ENCODE results near the gene TXNL4A.

Gene TXNL4A

DNA sequence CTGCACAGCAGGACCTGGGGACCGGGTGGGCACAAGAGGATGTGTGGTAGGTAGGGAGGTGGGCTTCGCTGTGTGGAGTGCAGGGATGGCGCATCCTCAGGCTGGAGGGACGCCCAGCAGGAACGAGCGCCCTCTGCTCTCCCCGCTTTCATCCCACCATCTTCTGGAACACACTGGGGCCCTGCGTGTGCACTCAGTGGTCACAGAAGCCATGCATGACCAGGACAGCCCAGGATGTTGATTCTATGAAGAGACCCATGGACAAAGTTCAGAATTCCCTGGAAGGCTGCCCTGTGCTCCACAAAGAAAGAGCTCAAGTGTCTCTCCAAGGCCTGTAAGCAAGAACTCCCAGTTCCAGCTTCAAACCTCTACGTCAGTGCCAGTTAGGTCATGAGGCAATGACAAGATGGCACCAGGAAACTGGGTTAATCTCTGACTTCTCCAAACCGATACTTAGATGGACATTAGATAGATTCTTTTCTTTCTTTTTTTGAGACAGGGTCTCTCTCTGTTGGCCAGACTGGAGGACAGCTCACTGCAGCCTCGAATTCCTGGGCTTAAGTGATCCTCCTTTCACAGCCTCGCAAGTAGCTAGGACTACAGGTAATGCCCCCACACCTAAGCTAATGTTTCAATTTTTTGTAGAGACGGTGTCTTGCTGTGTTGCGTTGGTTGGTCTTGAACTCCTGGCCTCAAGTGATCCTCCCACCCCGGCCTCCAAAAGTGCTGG, 40.3 kb downstream of the TXNL4A start:
- DNase-seq = no peak

- DNase-seq = no peak
These were observed 41.2 kb downstream of the TXNL4A start for GRCh38 chr18:79947054-79947755.

GRCh38 chr18:79945118-79946042, 43.0 kb downstream of the TXNL4A start:
- no peak for DNase-seq

DNA sequence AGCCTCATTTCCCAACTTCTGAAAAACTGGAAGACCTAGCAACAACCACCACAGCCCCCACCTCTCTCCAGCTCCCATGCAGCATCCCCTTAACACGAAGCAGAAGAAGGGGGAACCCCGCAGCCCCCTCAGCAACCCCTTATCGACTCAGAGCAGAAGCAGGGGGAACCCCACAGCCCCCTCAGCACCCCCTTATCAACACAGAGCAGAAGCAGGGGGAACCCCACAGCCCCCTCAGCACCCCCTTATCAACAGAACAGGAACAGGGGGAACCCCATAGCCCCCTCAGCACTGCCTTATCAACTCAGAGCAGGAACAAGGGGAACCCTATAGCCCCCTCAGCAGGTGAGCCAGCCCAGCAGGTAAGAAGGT, 43.6 kb downstream of the TXNL4A start:
- DNase-seq = no peak

- peak in 1 of 2 donors; percentile 29 for DNase-seq
These were observed 44.1 kb downstream of the TXNL4A start for GRCh38 chr18:79944126-79944731.

DNA sequence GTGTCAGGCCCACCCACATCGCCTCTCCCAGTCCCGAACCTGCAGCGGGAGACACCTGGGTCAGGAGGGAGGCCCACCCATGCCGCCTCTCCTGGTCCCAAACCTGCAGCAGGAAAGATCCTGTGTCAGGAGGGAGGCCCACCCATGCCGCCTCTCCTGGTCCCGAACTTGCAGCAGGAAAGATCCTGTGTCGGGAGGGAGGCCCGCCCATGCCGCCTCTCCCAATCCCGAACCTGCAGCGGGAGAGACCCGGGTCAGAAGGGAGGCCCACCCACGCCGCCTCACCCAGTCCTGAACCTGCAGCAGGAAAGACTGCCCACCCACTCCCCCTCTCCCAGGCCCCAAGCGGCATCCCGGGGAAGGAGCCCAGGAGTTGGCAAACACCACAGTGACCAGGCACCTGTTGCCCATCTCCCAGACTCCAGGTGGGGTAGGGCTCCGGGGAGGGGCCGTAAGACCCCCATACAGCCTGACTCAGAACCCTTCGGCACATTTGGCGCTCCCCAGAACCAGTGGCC, 44.7 kb downstream of the TXNL4A start:
- no peak for DNase-seq

DNA sequence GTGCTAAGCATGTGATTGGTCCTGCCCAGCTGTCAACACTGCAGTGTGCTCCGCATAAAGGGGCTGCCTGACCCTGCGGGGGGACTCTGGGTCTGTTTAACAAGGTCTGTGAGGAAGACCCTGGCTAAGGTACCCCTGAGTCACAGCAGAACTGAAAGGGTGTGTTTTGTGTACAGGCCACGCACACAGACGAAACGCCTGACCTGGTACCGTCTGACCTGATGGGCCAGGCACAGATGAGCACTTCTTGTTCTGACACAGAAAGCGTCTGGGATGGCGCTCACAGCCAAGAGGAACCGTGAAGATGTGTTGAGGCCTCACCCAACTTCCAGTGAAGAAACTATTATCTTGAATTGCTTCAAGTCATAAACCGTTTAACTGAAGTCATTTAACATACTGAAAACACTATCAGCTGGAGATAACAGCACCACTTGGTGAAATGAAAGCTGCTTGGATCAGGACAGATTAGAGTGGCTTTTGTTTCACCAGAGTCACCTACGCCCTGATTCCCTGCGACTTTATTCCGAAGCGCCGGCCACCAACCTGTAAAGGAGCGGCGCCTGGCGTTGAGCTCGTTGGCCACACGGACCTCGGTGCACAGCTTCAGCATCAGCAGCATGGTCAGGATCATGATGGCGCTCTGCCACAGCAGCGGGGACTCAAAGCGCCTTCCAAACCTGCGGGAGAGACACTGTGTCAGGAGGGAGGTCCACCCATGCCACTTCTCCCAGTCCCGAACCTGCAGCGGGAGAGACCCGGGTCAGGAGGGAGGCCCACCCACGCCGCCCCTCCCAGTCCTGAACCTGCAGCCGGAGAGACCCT, 45.4 kb downstream of the TXNL4A start:
- no peak for DNase-seq

DNA sequence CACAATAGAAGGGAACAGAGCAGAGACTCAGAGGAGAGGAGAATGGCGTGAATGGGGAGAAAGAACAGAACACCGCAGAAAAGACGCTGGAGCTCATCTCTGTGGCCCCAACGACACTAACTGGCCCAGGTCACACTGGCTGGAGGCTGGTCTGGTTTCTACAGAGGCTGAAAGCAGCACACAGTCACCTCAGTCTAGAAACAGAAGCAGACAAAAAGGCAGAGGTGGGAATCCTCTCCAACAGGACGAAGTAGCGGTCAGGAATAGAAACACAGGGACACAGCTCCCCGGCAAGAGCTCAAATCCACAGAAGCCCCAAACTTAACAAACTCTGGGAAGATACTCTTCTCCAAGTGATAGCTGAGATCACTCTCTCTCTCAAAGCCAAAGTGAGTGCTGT, 46.2 kb downstream of the TXNL4A start:
- DNase-seq = no peak

DNA sequence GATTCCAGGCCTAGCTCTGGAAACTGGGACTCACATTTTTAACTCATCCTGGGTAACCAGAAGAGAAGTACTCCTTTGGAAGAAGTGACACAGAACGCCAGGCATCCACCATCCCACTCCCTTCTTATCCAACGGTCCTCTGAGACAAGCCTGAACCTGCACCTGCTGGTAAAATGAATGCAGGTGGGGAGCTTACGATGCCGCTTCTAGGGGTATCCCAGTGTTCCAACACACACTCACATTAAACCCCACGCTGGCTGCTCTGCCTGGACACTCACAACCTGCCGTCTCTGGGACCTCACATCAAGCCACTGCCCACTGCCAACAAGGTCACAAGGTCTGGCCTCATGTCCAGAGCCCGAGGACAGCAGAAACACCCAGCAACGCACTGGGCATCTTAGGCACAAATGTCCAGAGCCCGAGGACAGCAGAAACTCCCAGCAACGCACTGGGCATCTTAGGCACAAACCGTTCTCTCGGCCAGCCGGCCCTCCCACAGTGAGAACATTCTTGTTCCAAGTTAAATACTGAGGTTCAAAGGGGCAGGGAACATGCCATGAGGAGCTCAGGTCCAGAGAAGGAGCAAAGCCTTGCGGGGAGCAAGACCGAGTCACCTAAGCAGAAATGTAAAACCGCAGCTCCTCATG, 46.8 kb downstream of the TXNL4A start:
- DNase-seq = no peak

DNA sequence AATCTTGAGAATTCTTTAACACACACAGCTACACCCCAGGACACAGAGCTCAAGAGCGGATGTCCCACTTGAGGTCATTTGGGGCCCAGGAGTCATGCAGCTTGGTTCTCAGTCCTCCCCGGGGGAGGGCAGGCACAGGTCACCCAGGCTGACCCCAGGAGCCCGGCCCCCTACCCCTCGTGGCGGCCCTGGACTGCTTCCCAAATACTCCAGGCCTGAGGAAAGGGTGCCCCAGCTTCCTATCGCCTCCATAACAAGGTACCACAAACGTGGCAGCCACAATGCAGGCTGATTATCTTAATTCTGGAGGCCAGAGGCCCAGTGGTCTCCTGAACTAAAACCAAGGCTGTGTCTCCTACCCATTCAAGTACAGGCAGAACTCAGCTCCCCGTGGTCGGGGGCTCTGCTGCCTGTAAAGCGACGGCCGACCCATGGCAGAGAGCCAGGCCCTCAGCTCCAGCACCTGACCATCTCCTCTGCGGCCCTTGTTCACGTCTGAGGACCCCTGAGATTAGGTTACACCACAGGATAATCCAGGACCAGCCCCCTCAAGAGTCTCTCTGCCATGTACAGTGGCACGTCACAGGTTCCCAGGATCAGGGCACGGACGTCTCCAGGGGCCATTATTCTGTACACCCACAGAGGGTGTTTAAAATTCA, 47.4 kb downstream of the TXNL4A start:
- no peak for DNase-seq

- DNase-seq = no peak
These were observed 48.1 kb downstream of the TXNL4A start for GRCh38 chr18:79940126-79940813.

- DNase-seq = no peak
These were observed 49.3 kb downstream of the TXNL4A start for GRCh38 chr18:79939096-79939495.

DNA sequence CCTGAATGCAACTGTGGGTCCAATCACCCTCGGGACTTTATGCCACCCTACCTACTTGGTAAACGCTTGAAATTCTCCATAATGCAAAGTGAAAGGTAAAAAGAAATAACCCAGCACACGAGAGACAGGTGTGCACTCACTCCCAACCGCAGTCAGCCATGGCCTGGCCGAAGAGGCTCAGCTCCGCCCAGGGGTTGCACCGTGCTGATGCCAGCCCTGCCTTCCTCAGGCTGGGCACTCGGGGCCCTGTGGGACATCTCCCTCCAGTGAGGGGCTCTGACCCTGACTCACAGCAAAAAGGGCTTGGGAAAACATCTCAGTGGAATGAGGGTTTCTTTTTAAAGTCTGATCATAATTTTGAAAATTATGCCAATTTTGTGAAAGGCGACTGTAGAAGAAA, 50.2 kb downstream of the TXNL4A start:
- no peak for DNase-seq

DNA sequence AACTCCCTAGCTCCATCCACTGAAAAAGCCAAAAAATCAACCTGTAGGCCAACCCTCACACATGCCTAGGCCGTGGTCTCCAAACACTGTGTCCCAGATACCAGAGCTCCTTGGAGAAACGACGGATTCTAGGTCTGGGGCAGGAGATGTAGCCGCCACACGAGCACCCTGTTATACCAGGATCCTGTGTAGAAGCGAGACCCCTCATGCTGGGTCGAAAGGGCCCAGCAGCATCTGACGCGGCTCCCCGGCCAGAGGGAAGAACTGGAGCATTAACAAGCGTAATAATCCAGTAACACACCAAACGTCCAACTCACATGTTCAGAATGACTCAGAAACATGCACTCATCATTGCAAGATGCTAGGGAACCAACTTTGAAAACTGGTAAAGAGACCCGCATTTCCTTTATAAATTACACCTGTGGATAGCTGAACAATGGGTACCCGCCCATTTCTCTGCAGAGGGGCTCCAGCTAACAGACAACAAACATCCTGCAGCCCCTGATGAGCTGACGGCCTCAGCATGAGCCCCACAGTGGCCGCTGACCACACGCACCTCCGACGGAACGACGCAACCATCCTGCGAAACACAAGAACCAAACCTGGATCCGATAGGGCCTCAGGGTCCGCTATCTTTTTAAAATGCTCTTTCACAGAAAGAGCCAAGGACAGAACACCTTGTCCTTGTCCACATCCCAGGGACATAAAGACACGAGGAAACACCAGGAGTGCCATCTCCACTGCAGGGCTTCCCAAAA, 51.1 kb downstream of the TXNL4A start:
- no peak for DNase-seq

GRCh38 chr18:79936641-79937040, 51.7 kb downstream of the TXNL4A start:
- no peak for DNase-seq

GRCh38 chr18:79935925-79936324, 52.4 kb downstream of the TXNL4A start:
- DNase-seq = no peak

GRCh38 chr18:79935499-79935898, 52.9 kb downstream of the TXNL4A start:
- no peak for DNase-seq

DNA sequence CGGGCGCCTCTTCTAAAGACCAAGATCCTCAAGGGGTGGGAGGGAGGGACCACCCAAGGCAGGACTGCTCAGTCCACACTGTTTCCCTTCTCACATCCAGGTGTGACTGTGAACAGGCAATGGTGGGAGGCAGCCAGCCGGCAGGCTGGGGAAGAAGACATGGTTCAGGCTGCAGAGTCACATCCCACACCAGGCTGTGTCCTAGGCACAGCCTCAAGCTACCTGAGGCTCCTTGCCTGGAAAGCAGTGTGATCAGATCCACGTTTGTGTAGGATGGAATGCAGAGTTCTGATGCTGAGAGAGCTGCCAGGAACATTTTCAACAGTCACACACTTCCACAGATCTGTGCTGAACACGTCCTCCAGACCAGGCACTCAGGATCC, 53.3 kb downstream of the TXNL4A start:
- no peak for DNase-seq

DNA sequence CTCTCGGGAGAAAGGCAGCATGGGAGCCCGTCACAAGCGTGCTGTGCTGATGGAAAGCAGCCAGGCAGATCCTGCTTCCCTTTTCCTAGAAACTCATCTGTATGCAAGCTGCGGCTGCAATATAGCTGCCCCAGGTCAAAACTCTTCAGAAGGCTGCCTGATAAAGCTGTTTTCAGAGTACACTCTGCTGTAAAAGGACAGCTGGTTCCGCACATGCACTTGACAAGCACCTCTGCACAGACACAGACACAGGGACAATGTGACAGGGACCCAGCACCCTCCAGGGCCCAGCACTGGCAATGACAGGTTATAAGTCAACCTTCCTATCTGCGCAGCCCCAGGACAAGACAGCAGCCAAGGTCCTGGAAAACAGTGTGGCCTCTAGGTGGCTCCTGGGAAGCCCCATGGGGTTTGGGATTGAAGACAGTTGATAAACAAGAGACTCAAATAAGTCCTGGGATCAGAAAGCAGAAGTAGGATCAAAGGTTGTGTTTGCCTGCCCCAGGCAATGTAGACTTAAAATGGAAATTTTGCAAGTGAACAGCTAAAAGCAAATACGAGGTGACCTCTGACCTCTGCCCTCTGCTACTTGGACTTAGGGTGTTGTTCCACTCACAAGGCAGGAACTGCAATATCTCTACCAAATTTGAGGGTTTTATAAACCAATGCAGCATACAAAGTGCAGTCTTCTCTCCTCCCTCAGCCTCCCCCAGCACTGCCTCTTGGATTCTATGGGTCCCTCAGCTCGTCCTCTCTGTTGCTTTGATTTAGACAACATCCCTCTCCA, 53.9 kb downstream of the TXNL4A start:
- no peak for DNase-seq
